GM12892 (cell line): ENCODE data around the gene SLC7A1.

Experiments used
- DNase-seq: peaks from one replicate; pipeline ENCODE4 v3.0.0; 2011; ENCODE audit not compliant: insufficient read length
- FAIRE-seq: peaks from 2 replicates; lab custom pipeline; 2011; peaks lifted over from hg19 to GRCh38; lab: Jason Lieb, UNC
- POLR2A ChIP-seq: IDR thresholded peaks from 2 replicates; pipeline ENCODE4 v1.6.1; 2011; ENCODE audit warnings: low read depth, low read length, control low read depth
- POLR2AphosphoS5 ChIP-seq: IDR thresholded peaks from 2 replicates; pipeline ENCODE4 v1.6.1; 2011; ENCODE audit warnings: low read depth, low read length, control low read depth
- TAF1 ChIP-seq: IDR thresholded peaks from 2 replicates; pipeline ENCODE4 v1.6.1; 2011; ENCODE audit warnings: low read depth, mild to moderate bottlenecking, control low read depth, low read length, borderline replicate concordance

Gene SLC7A1

GRCh38 chr13:29489650-29490560 is 105.6 kb downstream of the SLC7A1 start:
- FAIRE-seq (no peak), DNase-seq (no peak)
- TF ChIP-seq POLR2A = no peak
- no peak for TF ChIP-seq TAF1
- no peak for TF ChIP-seq POLR2AphosphoS5

- FAIRE-seq (no peak), DNase-seq (no peak)
- TF ChIP-seq POLR2AphosphoS5 (no peak), TAF1 (no peak), POLR2A (no peak)
Measured at GRCh38 chr13:29487466-29488454, 107.7 kb downstream of the SLC7A1 start.

- FAIRE-seq = no peak
- DNase-seq = no peak
- TF ChIP-seq POLR2A = no peak
- no peak for TF ChIP-seq TAF1
- no peak for TF ChIP-seq POLR2AphosphoS5
Measured at GRCh38 chr13:29486551-29486950, 108.9 kb downstream of the SLC7A1 start.

- no peak for TF ChIP-seq TAF1
- no peak for TF ChIP-seq POLR2A
- TF ChIP-seq POLR2AphosphoS5 = no peak
- no peak for FAIRE-seq
- no peak for DNase-seq
Measured at GRCh38 chr13:29484796-29485195, 110.7 kb downstream of the SLC7A1 start.

GRCh38 chr13:29484236-29484635 is 111.3 kb downstream of the SLC7A1 start:
- TF ChIP-seq POLR2AphosphoS5 (no peak), TAF1 (no peak), POLR2A (no peak)
- FAIRE-seq (no peak), DNase-seq (no peak)

- TF ChIP-seq POLR2AphosphoS5 (no peak), TAF1 (no peak), POLR2A (no peak)
- DNase-seq (no peak), FAIRE-seq (no peak)
Measured at GRCh38 chr13:29483623-29484022, 111.9 kb downstream of the SLC7A1 start.

GRCh38 chr13:29483211-29483610 is 112.3 kb downstream of the SLC7A1 start:
- TF ChIP-seq POLR2A = no peak
- no peak for TF ChIP-seq POLR2AphosphoS5
- TF ChIP-seq TAF1 = no peak
- no peak for FAIRE-seq

GRCh38 chr13:29482504-29482903 is 113.0 kb downstream of the SLC7A1 start:
- TF ChIP-seq TAF1 = no peak
- TF ChIP-seq POLR2AphosphoS5 = no peak
- TF ChIP-seq POLR2A = no peak
- DNase-seq (no peak), FAIRE-seq (no peak)

More at GRCh38 chr13:29483211-29483610, 112.3 kb downstream of the SLC7A1 start:
- DNase-seq = no peak

GRCh38 chr13:29481603-29482002 is 113.9 kb downstream of the SLC7A1 start:
- no peak for DNase-seq
- FAIRE-seq = no peak
- TF ChIP-seq POLR2AphosphoS5 (no peak), TAF1 (no peak), POLR2A (no peak)

GRCh38 chr13:29480893-29481525 is 114.5 kb downstream of the SLC7A1 start:
- FAIRE-seq = no peak
- no peak for DNase-seq
- TF ChIP-seq POLR2AphosphoS5 (no peak), POLR2A (no peak), TAF1 (no peak)
